Loucy (cell line): ENCODE measurements around the gene FAM107B.

Experiments
- CTCF ChIP-seq: fragments of 200-600 bp; sonication (generic); conservative IDR thresholded peaks from 2 replicates; pipeline ENCODE4 v1.5.1; 2014; ENCODE audit warnings: mild to moderate bottlenecking, antibody characterized with exemption, low read length
- EZH2phosphoT487 ChIP-seq: fragments of 200-600 bp; IDR thresholded peaks from 2 replicates; pipeline ENCODE4 v1.6.1; 2018; ENCODE audit warnings: antibody characterized with exemption, mild to moderate bottlenecking, moderate library complexity, borderline replicate concordance

DNA sequence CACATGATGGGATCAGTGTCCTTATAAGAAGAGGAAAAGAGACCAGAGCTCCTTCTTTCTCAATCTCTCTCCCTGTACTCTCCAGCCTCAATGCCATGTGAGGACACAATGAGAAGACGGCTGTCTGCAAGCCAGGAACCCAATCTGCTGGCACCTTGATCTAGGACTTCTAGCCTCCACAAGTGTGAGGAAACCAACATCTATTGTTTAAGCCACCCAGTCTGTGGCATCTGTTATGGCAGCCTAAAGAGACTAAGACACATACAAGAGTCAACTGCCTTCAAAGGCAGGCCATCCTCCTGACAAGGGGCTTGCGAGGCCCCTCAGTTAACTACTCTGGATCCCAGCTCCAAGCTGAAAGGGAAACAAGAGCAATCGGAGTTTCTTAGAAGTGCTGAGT is 225.7 kb downstream of the FAM107B start:
- no peak for TF ChIP-seq CTCF
- no peak for TF ChIP-seq EZH2phosphoT487
